GM12874 (cell line): ENCODE data around the gene TRPC3.

Experiments used
- TF ChIP-seq, protein P1 (sequence below): IDR thresholded peaks from 2 replicates; pipeline ENCODE4 v1.5.1; 2011; ENCODE audit warnings: low read depth, mild to moderate bottlenecking, control low read depth, low read length, moderate library complexity; ENCODE audit not compliant: insufficient read depth

The TRPC3 gene

GRCh38 chr4:121888134-121888533, 63.7 kb downstream of the TRPC3 start:
- TF ChIP-seq, protein P1, sequence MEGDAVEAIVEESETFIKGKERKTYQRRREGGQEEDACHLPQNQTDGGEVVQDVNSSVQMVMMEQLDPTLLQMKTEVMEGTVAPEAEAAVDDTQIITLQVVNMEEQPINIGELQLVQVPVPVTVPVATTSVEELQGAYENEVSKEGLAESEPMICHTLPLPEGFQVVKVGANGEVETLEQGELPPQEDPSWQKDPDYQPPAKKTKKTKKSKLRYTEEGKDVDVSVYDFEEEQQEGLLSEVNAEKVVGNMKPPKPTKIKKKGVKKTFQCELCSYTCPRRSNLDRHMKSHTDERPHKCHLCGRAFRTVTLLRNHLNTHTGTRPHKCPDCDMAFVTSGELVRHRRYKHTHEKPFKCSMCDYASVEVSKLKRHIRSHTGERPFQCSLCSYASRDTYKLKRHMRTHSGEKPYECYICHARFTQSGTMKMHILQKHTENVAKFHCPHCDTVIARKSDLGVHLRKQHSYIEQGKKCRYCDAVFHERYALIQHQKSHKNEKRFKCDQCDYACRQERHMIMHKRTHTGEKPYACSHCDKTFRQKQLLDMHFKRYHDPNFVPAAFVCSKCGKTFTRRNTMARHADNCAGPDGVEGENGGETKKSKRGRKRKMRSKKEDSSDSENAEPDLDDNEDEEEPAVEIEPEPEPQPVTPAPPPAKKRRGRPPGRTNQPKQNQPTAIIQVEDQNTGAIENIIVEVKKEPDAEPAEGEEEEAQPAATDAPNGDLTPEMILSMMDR: no peak

- TF ChIP-seq, protein P1: no peak
These were observed 66.7 kb downstream of the TRPC3 start for GRCh38 chr4:121885115-121885514.

GRCh38 chr4:121881158-121881557, 70.7 kb downstream of the TRPC3 start:
- TF ChIP-seq, protein P1: no peak

DNA sequence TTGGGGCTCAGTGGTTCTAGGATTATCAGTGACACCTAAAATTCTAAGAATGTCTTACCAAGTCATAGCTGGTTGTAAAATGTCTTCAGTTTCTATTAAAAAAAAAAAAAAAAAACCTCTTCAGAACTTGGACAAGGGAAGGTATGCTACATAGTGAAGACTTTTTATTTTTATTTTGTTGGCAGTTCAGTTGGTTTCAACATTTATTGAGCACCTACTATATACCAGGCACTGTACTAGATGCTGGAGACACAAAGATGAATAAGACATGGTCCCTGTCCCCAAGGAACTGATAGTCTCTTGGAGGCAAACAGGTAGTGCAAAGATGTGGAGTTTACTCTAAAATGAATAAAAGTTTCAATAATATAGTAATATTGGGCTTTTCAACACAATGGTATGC, 72.7 kb downstream of the TRPC3 start:
- TF ChIP-seq, protein P1: no peak

DNA sequence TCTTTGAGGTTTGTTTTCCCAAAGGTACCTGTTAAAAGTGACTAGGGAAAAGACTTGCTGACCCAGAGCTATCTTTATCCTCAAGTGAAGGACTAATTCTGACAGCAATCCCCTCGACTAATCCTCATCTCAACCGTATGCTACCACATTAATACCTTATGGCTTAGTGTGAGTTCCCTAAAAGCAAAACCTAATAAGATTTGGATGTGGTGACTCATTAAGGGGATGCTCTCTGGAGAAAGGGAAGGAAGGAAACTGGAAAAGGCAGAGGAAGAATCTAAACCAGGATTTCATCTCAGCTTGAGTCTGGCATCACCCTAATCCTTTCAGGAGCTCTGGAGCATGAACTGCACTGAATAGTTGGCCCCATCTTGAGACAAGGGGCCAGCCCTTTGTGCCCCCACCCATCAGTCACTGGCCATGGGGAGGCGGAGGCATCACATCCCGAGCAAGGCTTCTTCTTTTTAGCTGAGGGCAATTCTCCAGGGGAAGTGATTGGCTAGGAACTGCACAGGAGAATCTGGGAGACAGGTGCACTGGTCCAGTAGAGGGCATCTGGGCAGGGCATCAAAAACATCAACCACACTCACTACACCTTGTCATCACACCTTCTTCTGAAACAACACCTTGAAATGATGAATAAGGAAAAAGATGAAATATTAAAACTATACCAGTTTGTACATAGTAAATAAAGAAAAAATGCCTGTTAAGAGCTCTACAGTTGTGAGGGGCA, 74.7 kb downstream of the TRPC3 start:
- TF ChIP-seq, protein P1: no peak

DNA sequence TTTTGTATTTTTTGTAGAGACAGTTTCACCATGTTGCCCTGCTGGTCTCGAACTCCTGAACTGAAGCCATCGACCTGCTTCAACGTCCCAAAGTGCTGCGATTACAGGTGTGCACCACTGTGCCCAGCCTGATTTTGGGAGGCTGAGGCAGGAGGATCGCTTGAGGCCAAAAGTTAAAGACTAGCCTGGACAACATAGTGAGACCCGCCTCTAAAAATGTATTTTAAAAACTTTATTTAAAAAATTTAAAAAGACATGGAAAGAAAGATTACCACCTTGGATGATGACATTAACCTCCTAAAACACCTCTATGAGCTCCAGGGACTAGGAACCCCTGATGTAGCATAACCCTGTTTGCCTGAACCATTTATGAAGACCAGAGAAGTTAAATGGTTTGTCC, 75.8 kb downstream of the TRPC3 start:
- TF ChIP-seq, protein P1: no peak

- TF ChIP-seq, protein P1: no peak
These were observed 76.2 kb downstream of the TRPC3 start for GRCh38 chr4:121875652-121876051.
